Activated T-cell treated with anti-CD3 and anti-CD28 coated beads, Interleukin-2, amount 50 U/mL, for 4 hours (primary cell): ENCODE data around the gene TTLL4. TPM values are rescaled to one million over a fixed set of nuclear protein-coding genes. Genes with fewer than 3 reads are reported as not detected.

Source experiments
- ATAC-seq, 2 donors: fragments of 200-7000 bp; cut with Tn5 transposase; one replicate each; pipeline ENCODE4 v1.10.0; 2021
- DNase-seq: peaks from one replicate; pipeline ENCODE4 v3.0.0-alpha.2; 2020
- H3K27me3 Mint-ChIP-seq: one replicate; pipeline ENCODE4 v1.8.0; 2021; ENCODE audit warnings: low read depth, mixed read lengths
- H3K36me3 Mint-ChIP-seq: one replicate; pipeline ENCODE4 v1.8.0; 2022; ENCODE audit warnings: mixed read lengths; ENCODE audit not compliant: insufficient read depth
- H3K4me1 Mint-ChIP-seq: one replicate; pipeline ENCODE4 v1.8.0; 2021; ENCODE audit warnings: low read depth, mixed read lengths
- H3K4me3 Mint-ChIP-seq: one replicate; pipeline ENCODE4 v1.8.0; 2021; ENCODE audit warnings: mild to moderate bottlenecking, moderate library complexity, mixed read lengths
- H3K9me3 Mint-ChIP-seq: one replicate; pipeline ENCODE4 v1.8.0; 2021; ENCODE audit warnings: mixed read lengths
- total RNA-seq, 3 donors: library from RNA; stranded (reverse); gene quantifications; one replicate each; pipeline ENCODE4 v1.2.1, GENCODE V29; 2021

Gene TTLL4
- total RNA-seq, 3 donors from 2014 or later: 44.2 to 53.0 (median 52.5) TPM

- no peaks in the 10 kb centered on the region for H3K36me3 Mint-ChIP-seq
- no peak for DNase-seq
- ATAC-seq: no peak
- H3K4me3 Mint-ChIP-seq: no peak overlapping the region
- peaks cover 4% of the 10 kb centered on the region for H3K4me1 Mint-ChIP-seq
- H3K9me3 Mint-ChIP-seq: peaks cover 18% of the 10 kb centered on the region
- peaks cover 23% of the 10 kb centered on the region for H3K27me3 Mint-ChIP-seq
Measured at GRCh38 chr2:218802386-218802994, 91.9 kb downstream of the TTLL4 start.

GRCh38 chr2:218804817-218805216 is 94.2 kb downstream of the TTLL4 start:
- Mint-ChIP-seq H3K27me3 (peaks cover 25% of the 10 kb centered on the region), H3K9me3 (peaks cover 18% of the 10 kb centered on the region), H3K4me3 (no peak overlapping the region), H3K4me1 (peaks cover 4% of the 10 kb centered on the region), H3K36me3 (no peaks in the 10 kb centered on the region)
- DNase-seq: no peak
- ATAC-seq: no peak

Other genes starting within 250 kb of the TTLL4 start
- gene USP37, start 142.5 kb upstream of the TTLL4 start, total RNA-seq: 10 to 100 TPM; 30.9 to 31.4 (median 31.2) TPM
- 100 to 1,000 TPM; 111 to 126 (median 119) TPM for gene CNOT9, start 142.0 kb upstream of the TTLL4 start, total RNA-seq
- gene PLCD4, start 102.9 kb upstream of the TTLL4 start, total RNA-seq: under 1 TPM in 2 of 3 donors, not detected in 1; 0.05 to 0.40 TPM
- gene ZNF142, start 51.2 kb upstream of the TTLL4 start, total RNA-seq: 10 to 100 TPM; 68.5 to 75.5 (median 70.5) TPM
- gene BCS1L, start 51.2 kb upstream of the TTLL4 start, total RNA-seq: 100 to 1,000 TPM in 1 of 3 donors, 10 to 100 TPM in 2; 94.1 to 106 (median 97.4) TPM
- gene RNF25, start 38.8 kb upstream of the TTLL4 start, total RNA-seq: 10 to 100 TPM; 25.6 to 34.6 (median 32.7) TPM
- 10 to 100 TPM; 15.7 to 18.3 (median 15.7) TPM for gene STK36, start 38.7 kb upstream of the TTLL4 start, total RNA-seq
- under 1 TPM; 0.14 to 0.26 (median 0.15) TPM for gene CYP27A1, start 71.3 kb downstream of the TTLL4 start, total RNA-seq
- not detected for gene PRKAG3, start 121.0 kb downstream of the TTLL4 start, total RNA-seq
- under 1 TPM in 1 of 3 donors, not detected in 2; 0.11 TPM for gene WNT6, start 149.0 kb downstream of the TTLL4 start, total RNA-seq
- gene WNT10A, start 170.0 kb downstream of the TTLL4 start, total RNA-seq: 1 to 10 TPM; 1.4 to 2.7 (median 2.3) TPM
- not detected for gene CDK5R2, start 248.8 kb downstream of the TTLL4 start, total RNA-seq